DND-41 (cell line): ENCODE measurements around the gene CLDND1.

Experiments used
- ATAC-seq: fragments of 200-7000 bp; cut with Tn5 transposase; 3 replicates; pipeline ENCODE4 v1.9.1; 2021; ENCODE audit warnings: low read depth; ENCODE audit not compliant: insufficient read depth
- DNase-seq: peaks from one replicate; pipeline ENCODE4 v3.0.0-alpha.2; 2020
- H2AFZ ChIP-seq: 2 replicates; pipeline ENCODE4 v1.6.0; 2012; ENCODE audit warnings: low read depth, low read length
- H3K27ac ChIP-seq: 2 replicates; pipeline ENCODE4 v1.5.1; 2012; ENCODE audit warnings: low read length, inconsistent platforms
- H3K27me3 ChIP-seq: fragments of 200-600 bp; sonication (generic); 2 replicates; pipeline ENCODE4 v1.6.0; 2012; ENCODE audit warnings: low read length, mild to moderate bottlenecking, inconsistent platforms; ENCODE audit not compliant: insufficient read depth, poor library complexity
- H3K36me3 ChIP-seq: 2 replicates; pipeline ENCODE4 v1.5.1; 2012; ENCODE audit warnings: low read length, inconsistent platforms; ENCODE audit not compliant: insufficient read depth
- H3K4me1 ChIP-seq: 2 replicates; pipeline ENCODE4 v1.5.1; 2012; ENCODE audit warnings: mild to moderate bottlenecking, low read length; ENCODE audit not compliant: insufficient read depth
- H3K4me2 ChIP-seq: 2 replicates; pipeline ENCODE4 v1.6.0; 2012; ENCODE audit warnings: mild to moderate bottlenecking, moderate library complexity, low read length, inconsistent platforms; ENCODE audit not compliant: insufficient read depth
- H3K4me3 ChIP-seq, 2 experiments: fragments of 200-600 bp in 1 of 2; shearing (Covaris generic) in 1 of 2; 2 replicates each; pipeline ENCODE4 v1.5.1; 2012 to 2016; ENCODE audit warnings: inconsistent platforms in 2 of 2, low read length in 2 of 2, mild to moderate bottlenecking in 2 of 2, low read depth in 1 of 2, moderate library complexity in 1 of 2
- H3K79me2 ChIP-seq: 2 replicates; pipeline ENCODE4 v1.6.0; 2012; ENCODE audit warnings: low read length, inconsistent platforms; ENCODE audit not compliant: insufficient read depth
- H3K9ac ChIP-seq: 2 replicates; pipeline ENCODE4 v1.6.0; 2012; ENCODE audit warnings: low read depth, mild to moderate bottlenecking, inconsistent platforms, low read length, moderate library complexity
- H3K9me3 ChIP-seq: 2 replicates; pipeline ENCODE4 v1.5.1; 2012; ENCODE audit warnings: low read length, moderate library complexity, mild to moderate bottlenecking, inconsistent platforms; ENCODE audit not compliant: insufficient read depth, severe bottlenecking
- H4K20me1 ChIP-seq: 2 replicates; pipeline ENCODE4 v1.6.0; 2012; ENCODE audit warnings: low read length; ENCODE audit not compliant: insufficient read depth
- CTCF ChIP-seq: IDR thresholded peaks from 2 replicates; pipeline ENCODE4 v1.5.1; 2012; ENCODE audit warnings: borderline replicate concordance, low read length, moderate library complexity, mild to moderate bottlenecking; ENCODE audit not compliant: poor library complexity, severe bottlenecking; ENCODE audit errors: extremely low read depth
- EZH2 ChIP-seq: IDR thresholded peaks from 3 replicates; pipeline ENCODE4 v1.6.1; 2012; ENCODE audit warnings: borderline replicate concordance, low read depth, mild to moderate bottlenecking, moderate library complexity, low read length, inconsistent platforms; ENCODE audit not compliant: severe bottlenecking

Gene CLDND1

GRCh38 chr3:98553021-98553563 is 30.4 kb upstream of the CLDND1 start:
- no peak for TF ChIP-seq CTCF
- TF ChIP-seq EZH2, result no peak
- Histone ChIP-seq H3K9me3 (no peaks in the 10 kb centered on the region), H4K20me1 (no peaks in the 10 kb centered on the region), H3K4me3 (no peak overlapping the region), H3K27ac (no peak overlapping the region), H3K9ac (no peak overlapping the region), H3K27me3 (peaks cover 10% of the 10 kb centered on the region), H2AFZ (no peak overlapping the region), H3K4me2 (no peak overlapping the region), H3K36me3 (no peaks in the 10 kb centered on the region), H3K4me1 (no peaks in the 10 kb centered on the region), H3K79me2 (no peaks in the 10 kb centered on the region)
- ATAC-seq (no peak), DNase-seq (no peak)

GRCh38 chr3:98552232-98553020 is 29.7 kb upstream of the CLDND1 start:
- no peaks in the 10 kb centered on the region for H3K9me3 ChIP-seq
- no peaks in the 10 kb centered on the region for H3K36me3 ChIP-seq
- H2AFZ ChIP-seq, result no peak overlapping the region
- TF ChIP-seq CTCF (no peak), EZH2 (no peak)
- no peak overlapping the region for H3K9ac ChIP-seq
- H3K4me1 ChIP-seq, result no peaks in the 10 kb centered on the region
- DNase-seq (no peak), ATAC-seq (no peak)
- H4K20me1 ChIP-seq, result no peaks in the 10 kb centered on the region
- H3K27me3 ChIP-seq, result peaks cover 9% of the 10 kb centered on the region
- no peak overlapping the region for H3K27ac ChIP-seq
- no peaks in the 10 kb centered on the region for H3K79me2 ChIP-seq
- H3K4me3 ChIP-seq, result no peak overlapping the region
- H3K4me2 ChIP-seq, result no peak overlapping the region

- Histone ChIP-seq H3K36me3 (no peaks in the 10 kb centered on the region), H3K4me1 (no peaks in the 10 kb centered on the region), H3K27ac (no peak overlapping the region), H3K27me3 (peaks cover 9% of the 10 kb centered on the region), H3K79me2 (no peaks in the 10 kb centered on the region), H3K4me3 (no peak overlapping the region), H2AFZ (no peak overlapping the region), H4K20me1 (no peaks in the 10 kb centered on the region), H3K9me3 (no peaks in the 10 kb centered on the region), H3K4me2 (no peak overlapping the region), H3K9ac (no peak overlapping the region)
- no peak for DNase-seq
- ATAC-seq, result no peak
- TF ChIP-seq CTCF, result no peak
- no peak for TF ChIP-seq EZH2
These were observed 29.1 kb upstream of the CLDND1 start for GRCh38 chr3:98551754-98552153.
